Measurements from ENCODE around the gene ZNF3.

GRCh38 chr7:100023526-100023925, 58.0 kb downstream of the ZNF3 start:
- TF ChIP-seq FOXK2 (IDR thresholded peaks at IDR 0.05): no peak
- TF ChIP-seq CTBP1 (IDR thresholded peaks at IDR 0.05; ENCODE audit: borderline replicate concordance): no peak
- no peak for TF ChIP-seq FOXM1 (IDR thresholded peaks at IDR 0.05; ENCODE audit: borderline replicate concordance)
- TF ChIP-seq LEF1 (IDR thresholded peaks at IDR 0.05; ENCODE audit: borderline replicate concordance): no peak
- TF ChIP-seq BHLHE40 (IDR thresholded peaks at IDR 0.05; ENCODE audit: borderline replicate concordance): no peak
- TF ChIP-seq ELF4 (IDR thresholded peaks at IDR 0.05): no peak
- TF ChIP-seq SUZ12 (IDR thresholded peaks at IDR 0.05): no peak
- TF ChIP-seq NFRKB (IDR thresholded peaks at IDR 0.05): no peak
- TF ChIP-seq ARNT (IDR thresholded peaks at IDR 0.05): no peak
- TF ChIP-seq TARDBP (IDR thresholded peaks at IDR 0.05): no peak
- no peak for TF ChIP-seq HDGF (IDR thresholded peaks at IDR 0.05; ENCODE audit: borderline replicate concordance)
